SK-N-SH treated with all-trans-retinoic acid at 6 μM for 48 hours (cell line): Measurements from ENCODE around the gene FHIT.

Experiments
- ATAC-seq: fragments of 200-7000 bp; cut with Tn5 transposase; 3 replicates; pipeline ENCODE4 v1.9.1; 2020; ENCODE audit warnings: mild to moderate bottlenecking, moderate library complexity
- ARNTL ChIP-seq: fragments of 450-650 bp; formaldehyde crosslinking; IDR thresholded peaks from 2 replicates; pipeline ENCODE4 v1.5.0; 2020; ENCODE audit warnings: low read depth, mild to moderate bottlenecking, moderate library complexity, borderline replicate concordance
- BACH2 ChIP-seq: fragments of 250-450 bp; sonication (Bioruptor Pico); IDR thresholded peaks from 2 replicates; pipeline ENCODE4 v1.9.0; 2021; ENCODE audit warnings: mild to moderate bottlenecking, borderline replicate concordance
- CREB5 ChIP-seq: fragments of 250-450 bp; sonication (Bioruptor Pico); IDR thresholded peaks from 2 replicates; pipeline ENCODE4 v1.5.1; 2020; ENCODE audit warnings: low read depth, mild to moderate bottlenecking, moderate library complexity
- CSDC2 ChIP-seq: fragments of 250-450 bp; sonication (Bioruptor Pico); IDR thresholded peaks from 2 replicates; pipeline ENCODE4 v1.5.0; 2020; ENCODE audit warnings: mild to moderate bottlenecking, moderate library complexity
- GLIS3 ChIP-seq: fragments of 250-450 bp; sonication (Bioruptor Pico); IDR thresholded peaks from 2 replicates; pipeline ENCODE4 v1.5.0; 2020; ENCODE audit warnings: mild to moderate bottlenecking, moderate library complexity
- ISL1 ChIP-seq: fragments of 250-450 bp; sonication (Bioruptor Pico); IDR thresholded peaks from 2 replicates; pipeline ENCODE4 v2.1.2; 2022; ENCODE audit warnings: mild to moderate bottlenecking, moderate library complexity
- OSR1 ChIP-seq: fragments of 250-450 bp; sonication (Bioruptor Pico); IDR thresholded peaks from 2 replicates; pipeline ENCODE4 v1.8.0; 2022; ENCODE audit warnings: moderate library complexity, mild to moderate bottlenecking, inconsistent platforms
- PATZ1 ChIP-seq: fragments of 250-450 bp; sonication (Bioruptor Pico); IDR thresholded peaks from 2 replicates; pipeline ENCODE4 v1.8.0; 2020; ENCODE audit warnings: mild to moderate bottlenecking, moderate library complexity, borderline replicate concordance
- POU6F1 ChIP-seq: fragments of 250-450 bp; sonication (Bioruptor Pico); IDR thresholded peaks from 2 replicates; pipeline ENCODE4 v1.8.0; 2021; ENCODE audit warnings: low read depth, mild to moderate bottlenecking, moderate library complexity, borderline replicate concordance
- PPARA ChIP-seq: fragments of 250-450 bp; sonication (Bioruptor Pico); IDR thresholded peaks from 2 replicates; pipeline ENCODE4 v1.5.0; 2020; ENCODE audit warnings: mild to moderate bottlenecking, borderline replicate concordance
- RARB ChIP-seq: fragments of 250-450 bp; sonication (Bioruptor Pico); IDR thresholded peaks from 2 replicates; pipeline ENCODE4 v1.8.0; 2021; ENCODE audit warnings: mild to moderate bottlenecking, moderate library complexity
- SNAI2 ChIP-seq: fragments of 250-450 bp; sonication (Bioruptor Pico); IDR thresholded peaks from 2 replicates; pipeline ENCODE4 v1.5.0; 2020; ENCODE audit warnings: mild to moderate bottlenecking, moderate library complexity
- TCF4 ChIP-seq: fragments of 250-450 bp; sonication (Bioruptor Pico); IDR thresholded peaks from 2 replicates; pipeline ENCODE4 v1.8.0; 2021; ENCODE audit warnings: mild to moderate bottlenecking, moderate library complexity, borderline replicate concordance
- TOX ChIP-seq: fragments of 250-450 bp; sonication (Bioruptor Pico); IDR thresholded peaks from 2 replicates; pipeline ENCODE4 v1.8.0; 2021; ENCODE audit warnings: mild to moderate bottlenecking, moderate library complexity, borderline replicate concordance
- TSHZ2 ChIP-seq: fragments of 250-450 bp; sonication (Bioruptor Pico); IDR thresholded peaks from 2 replicates; pipeline ENCODE4 v1.5.0; 2020; ENCODE audit warnings: mild to moderate bottlenecking, moderate library complexity
- ZC3H10 ChIP-seq: fragments of 250-450 bp; sonication (Bioruptor Pico); IDR thresholded peaks from 2 replicates; pipeline ENCODE4 v1.5.1; 2021; ENCODE audit warnings: mild to moderate bottlenecking, moderate library complexity
- ZFP3 ChIP-seq: fragments of 250-450 bp; sonication (Bioruptor Pico); IDR thresholded peaks from 2 replicates; pipeline ENCODE4 v1.5.0; 2020; ENCODE audit warnings: mild to moderate bottlenecking, moderate library complexity
- ZFP30 ChIP-seq: fragments of 450-650 bp; formaldehyde crosslinking; IDR thresholded peaks from 2 replicates; pipeline ENCODE4 v1.5.0; 2022; ENCODE audit warnings: mild to moderate bottlenecking, moderate library complexity
- ZNF565 ChIP-seq: fragments of 450-650 bp; formaldehyde crosslinking; conservative IDR thresholded peaks from 2 replicates; pipeline ENCODE4 v1.5.0; 2020; ENCODE audit warnings: low read depth, mild to moderate bottlenecking, moderate library complexity
- ZNF70 ChIP-seq: fragments of 450-650 bp; formaldehyde crosslinking; IDR thresholded peaks from 2 replicates; pipeline ENCODE4 v1.5.0; 2020; ENCODE audit warnings: mild to moderate bottlenecking, moderate library complexity
- TF ChIP-seq, protein P1 (sequence below): fragments of 250-450 bp; sonication (Bioruptor Pico); IDR thresholded peaks from 2 replicates; pipeline ENCODE4 v1.5.1; 2021; ENCODE audit warnings: mild to moderate bottlenecking, moderate library complexity

The FHIT gene

DNA sequence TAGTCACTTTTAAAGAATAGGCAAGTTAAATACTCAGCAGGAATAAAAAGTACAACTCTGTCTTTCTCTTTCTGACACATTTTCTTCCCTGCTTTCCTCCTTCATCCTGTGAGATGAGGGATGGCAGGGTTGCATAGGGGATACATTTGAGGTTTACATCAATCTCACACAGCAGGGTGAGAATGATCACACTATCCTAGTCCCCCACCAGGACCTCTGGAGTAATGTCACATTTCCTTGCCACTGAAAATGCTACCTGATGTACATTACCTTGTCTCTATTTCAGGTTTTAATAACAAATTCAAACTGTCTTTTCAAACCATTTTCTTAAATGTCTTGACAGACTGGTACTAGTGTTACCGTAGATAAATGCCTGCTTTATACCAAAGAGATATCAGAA lies 816.9 kb downstream of the FHIT start:
- TF ChIP-seq ARNTL (CRISPR knock-in tag) (no peak), TCF4 (CRISPR knock-in tag) (no peak), ZNF70 (no peak), ZC3H10 (CRISPR knock-in tag) (no peak), CSDC2 (CRISPR knock-in tag) (no peak), RARB (no peak), PATZ1 (CRISPR knock-in tag) (no peak), ZNF565 (CRISPR knock-in tag) (no peak), PPARA (CRISPR knock-in tag) (no peak), ZFP30 (no peak), OSR1 (CRISPR knock-in tag) (no peak), ISL1 (CRISPR knock-in tag) (no peak)
- TF ChIP-seq, protein P1, sequence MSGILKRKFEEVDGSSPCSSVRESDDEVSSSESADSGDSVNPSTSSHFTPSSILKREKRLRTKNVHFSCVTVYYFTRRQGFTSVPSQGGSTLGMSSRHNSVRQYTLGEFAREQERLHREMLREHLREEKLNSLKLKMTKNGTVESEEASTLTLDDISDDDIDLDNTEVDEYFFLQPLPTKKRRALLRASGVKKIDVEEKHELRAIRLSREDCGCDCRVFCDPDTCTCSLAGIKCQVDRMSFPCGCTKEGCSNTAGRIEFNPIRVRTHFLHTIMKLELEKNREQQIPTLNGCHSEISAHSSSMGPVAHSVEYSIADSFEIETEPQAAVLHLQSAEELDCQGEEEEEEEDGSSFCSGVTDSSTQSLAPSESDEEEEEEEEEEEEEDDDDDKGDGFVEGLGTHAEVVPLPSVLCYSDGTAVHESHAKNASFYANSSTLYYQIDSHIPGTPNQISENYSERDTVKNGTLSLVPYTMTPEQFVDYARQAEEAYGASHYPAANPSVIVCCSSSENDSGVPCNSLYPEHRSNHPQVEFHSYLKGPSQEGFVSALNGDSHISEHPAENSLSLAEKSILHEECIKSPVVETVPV (CRISPR knock-in tag) = no peak
- ATAC-seq = no peak

DNA sequence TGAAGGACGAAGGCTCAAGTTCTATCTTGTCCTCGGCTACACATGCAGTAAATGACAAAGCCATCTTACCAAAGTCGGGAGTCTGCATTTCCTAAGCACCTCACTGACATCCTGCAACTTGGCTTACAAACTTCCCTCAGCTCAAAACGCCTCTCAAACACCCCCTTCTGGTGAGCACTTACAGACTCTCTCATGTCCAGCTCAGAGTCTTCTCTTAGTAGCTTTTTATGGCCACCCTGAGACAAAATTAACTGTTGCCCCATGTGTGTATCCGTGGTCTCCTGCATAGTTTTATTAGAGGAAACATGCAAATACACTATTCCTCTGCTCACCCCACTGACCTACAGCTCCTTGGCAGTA lies 819.7 kb downstream of the FHIT start:
- no peak for ATAC-seq
- TF ChIP-seq SNAI2 (CRISPR knock-in tag) (no peak), TOX (CRISPR knock-in tag) (no peak), PATZ1 (CRISPR knock-in tag) (no peak), CSDC2 (CRISPR knock-in tag) (no peak), TCF4 (CRISPR knock-in tag) (no peak), GLIS3 (CRISPR knock-in tag) (no peak), ISL1 (CRISPR knock-in tag) (no peak), TSHZ2 (CRISPR knock-in tag) (no peak), ZNF70 (no peak), RARB (no peak), ZFP30 (no peak), OSR1 (CRISPR knock-in tag) (no peak), PPARA (CRISPR knock-in tag) (no peak), POU6F1 (no peak), ZNF565 (CRISPR knock-in tag) (no peak)
- TF ChIP-seq, protein P1 (CRISPR knock-in tag) = no peak

DNA sequence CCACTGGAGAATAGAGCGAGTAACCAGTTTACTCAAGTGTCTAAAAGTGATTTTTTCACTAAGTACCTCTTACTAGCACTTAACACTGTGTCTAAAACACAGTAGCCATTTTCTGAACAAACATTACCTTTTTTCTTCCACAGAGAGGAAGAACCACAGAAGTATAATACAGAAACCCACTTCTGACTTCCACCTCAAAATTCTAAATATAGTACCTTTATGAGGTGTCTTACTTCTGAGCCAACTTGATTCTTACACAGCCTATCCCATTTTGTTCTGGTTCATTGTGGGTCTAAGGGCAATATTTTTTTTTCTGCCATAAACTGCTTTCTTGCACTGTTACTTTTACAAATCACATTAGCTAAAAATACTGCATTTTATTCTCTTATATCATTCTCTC lies 821.0 kb downstream of the FHIT start:
- no peak for ATAC-seq
- TF ChIP-seq ARNTL (CRISPR knock-in tag) (no peak), ZFP30 (no peak), OSR1 (CRISPR knock-in tag) (no peak), POU6F1 (no peak), ZC3H10 (CRISPR knock-in tag) (no peak), BACH2 (CRISPR knock-in tag) (no peak), CREB5 (CRISPR knock-in tag) (no peak), ZFP3 (no peak), GLIS3 (CRISPR knock-in tag) (no peak), SNAI2 (CRISPR knock-in tag) (no peak)
- TF ChIP-seq, protein P1 (CRISPR knock-in tag) = no peak
- TF ChIP-seq, all 23 proteins: peak for 0
